Smooth muscle cell of the umbilical artery (primary cell): ENCODE measurements around the gene HERPUD1. TPM values are rescaled to one million over a fixed set of nuclear protein-coding genes. Genes with fewer than 3 reads are reported as not detected.

ENCODE experiments used
- total RNA-seq: library from RNA; depleted of rRNA; stranded (reverse); fragments of >200 nt; gene quantifications from 2 replicates; pipeline ENCODE4 v1.2.3, GENCODE V29; 2014

HERPUD1 gene
- 169 and 222 TPM in 2 replicates for total RNA-seq

GRCh38 chr16:56931892-56932720 is at the start of gene HERPUD1:
HERPUD1 (plus strand) TSS chr16:56932142; CDS start chr16:56932245, 103 bp downstream.

GRCh38 chr16:56961851-56962281 is 29.9 kb downstream of the HERPUD1 start, which contains the start of gene CETP:
CETP (plus strand) TSS chr16:56961950; CDS start chr16:56961980, 30 bp downstream.

GRCh38 chr16:56988948-56989945 is 57.3 kb downstream of the HERPUD1 start, which contains the start of gene NLRC5:
NLRC5 (plus strand) TSS chr16:56989557; CDS start chr16:57020713, 31,156 bp downstream.

Other genes with a start within 250 kb of the HERPUD1 start
- 9.4 and 13.4 TPM in 2 replicates for gene MT1X, start 249.7 kb upstream of the HERPUD1 start, total RNA-seq
- 41.3 and 79.6 TPM in 2 replicates for gene NUP93, start 202.0 kb upstream of the HERPUD1 start, total RNA-seq
- gene SLC12A3, start 66.9 kb upstream of the HERPUD1 start, total RNA-seq, result 0.30 TPM in 1 of 2 replicates, not detected in the other
- not detected in 2 replicates for gene CETP, start 29.8 kb downstream of the HERPUD1 start, total RNA-seq
- gene NLRC5, start 57.4 kb downstream of the HERPUD1 start, total RNA-seq, result 10.7 and 34.4 TPM in 2 replicates
- gene CPNE2, start 160.4 kb downstream of the HERPUD1 start, total RNA-seq, result 9.8 and 22.3 TPM in 2 replicates